ENCODE data around the gene ERC1.

ERC1 gene

DNA sequence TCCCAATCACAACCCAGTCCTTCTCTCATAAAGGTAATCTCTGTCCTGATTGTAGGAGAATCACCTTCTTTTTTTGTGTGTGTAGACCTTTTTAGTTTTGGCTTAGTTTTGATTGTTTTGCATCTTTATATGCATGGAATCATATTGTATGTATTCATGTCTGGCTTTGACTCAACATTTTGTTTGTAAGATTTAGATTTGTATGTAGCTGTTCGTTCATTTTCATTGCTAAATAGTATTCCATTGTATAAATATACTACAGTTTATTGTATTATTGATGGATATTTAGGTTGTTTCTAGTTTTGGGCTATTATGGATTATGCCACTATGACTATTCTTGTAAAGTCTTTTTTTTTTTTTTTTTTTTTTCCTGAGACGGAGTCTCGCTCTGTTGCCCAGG lies 10.5 kb downstream of the ERC1 start:
- no peaks in the 10 kb centered on the region for H3K27me3 ChIP-seq (replicated peaks in 2 of 5; ENCODE audit: control insufficient read depth in 4 of 5, insufficient read depth in 5 of 5, low read length in 4 of 5)
- CTCF ChIA-PET = interaction anchor here (1.1 kb wide), 1 partner anchor 10 kb away, joined by 5 read pairs; no protein-coding TSS in a partner anchor
- H3K36me3 ChIP-seq (ENCODE audit: control insufficient read depth in 4 of 4, insufficient read depth in 4 of 4, low read length in 3 of 4) = peaks cover 0 to 5% (median 3%) of the 10 kb centered on the region in 4 experiments
- H3K4me3 ChIP-seq (ENCODE audit: control insufficient read depth in 1 of 7, extremely low read depth in 1 of 7, insufficient read depth in 4 of 7, low read depth in 2 of 7, low read length in 6 of 7) = no peak overlapping the region
- H3K27ac ChIP-seq (ENCODE audit: insufficient read depth in 1 of 2, low read depth in 1 of 2, low read length in 2 of 2, poor library complexity in 1 of 2, severe bottlenecking in 2 of 2) = no peak overlapping the region
- H3K4me1 ChIP-seq (ENCODE audit: control extremely low read depth in 1 of 4, control insufficient read depth in 4 of 4, insufficient read depth in 4 of 4, low read length in 3 of 4) = no peaks in the 10 kb centered on the region
- DNase-seq = no peak
- no peaks in the 10 kb centered on the region for H3K9me3 ChIP-seq (ENCODE audit: control extremely low read depth in 1 of 5, control insufficient read depth in 4 of 5, insufficient read depth in 2 of 5, low read depth in 1 of 5, low read length in 4 of 5)
- WGBS (ENCODE audit: insufficient coverage) = no CpG with 5 or more reads among the region's 3 CpGs
- POLR2A ChIA-PET = interaction anchor here (0.6 kb wide), 1 partner anchor 195 kb away, joined by 4 read pairs; no protein-coding TSS in a partner anchor

DNA sequence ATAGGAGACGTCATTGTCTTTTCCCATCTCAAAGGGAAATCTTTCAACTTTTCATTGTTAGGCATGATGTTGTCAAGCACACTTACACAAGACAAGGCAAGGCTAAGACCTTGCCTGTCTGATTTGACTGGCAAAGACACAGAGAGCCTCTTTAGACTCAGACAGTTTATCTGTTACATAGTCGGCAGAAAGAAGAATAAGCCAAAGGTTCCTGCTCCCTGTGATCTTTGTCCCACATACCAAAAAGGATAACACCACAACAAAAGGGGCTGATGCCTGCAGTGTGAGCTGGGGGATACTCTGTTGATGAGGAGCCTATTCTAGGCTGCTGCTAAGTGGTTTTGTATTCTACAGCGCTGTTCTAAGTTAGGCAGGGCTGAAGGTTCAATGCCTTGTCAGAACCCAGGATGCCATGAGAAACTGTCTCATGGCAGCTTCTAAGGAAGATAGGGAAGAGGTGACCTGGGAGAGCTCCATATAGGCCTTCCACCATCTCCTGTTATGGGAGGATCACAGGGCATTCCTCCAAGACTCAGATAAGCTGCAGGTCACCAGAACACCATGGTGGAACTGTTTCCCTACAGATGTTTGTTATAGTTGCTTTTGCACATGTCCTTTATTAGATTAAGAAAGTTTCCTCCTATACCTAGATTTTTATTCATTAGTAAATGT lies 12.7 kb downstream of the ERC1 start:
- 100% methylated on average over 1 of the region's 3 CpGs for WGBS (ENCODE audit: insufficient coverage)
- POLR2A ChIA-PET = no interaction called here
- CTCF ChIA-PET = interaction anchor here (0.9 kb wide), 1 partner anchor 12 kb away, joined by 3 read pairs; no protein-coding TSS in a partner anchor

DNA sequence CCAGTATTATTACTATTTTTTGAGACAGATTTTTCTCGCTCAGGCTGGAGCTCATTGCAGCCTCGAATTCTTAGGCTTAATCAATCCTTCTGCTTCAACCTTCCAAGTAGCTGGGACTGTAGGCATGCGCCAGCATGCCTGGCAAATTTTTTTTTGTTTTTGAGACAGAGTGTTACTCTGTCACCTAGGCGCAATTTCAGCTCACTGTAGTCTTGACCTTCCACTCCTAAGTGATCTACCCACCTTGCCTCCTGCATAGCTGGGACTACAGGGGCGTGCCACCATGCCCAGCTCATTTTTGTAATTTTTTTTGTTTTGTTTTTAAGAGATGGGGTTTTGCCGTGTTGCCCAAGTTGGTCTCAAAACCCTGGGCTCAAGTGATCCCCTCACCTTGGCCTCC lies 15.2 kb downstream of the ERC1 start:
- no peak for DNase-seq
- ChIA-PET POLR2A (no interaction called here), CTCF (no interaction called here)
- WGBS (ENCODE audit: insufficient coverage) = 89% methylated on average over 5 of the region's 6 CpGs
- no peak overlapping the region for H3K4me3 ChIP-seq (ENCODE audit: control insufficient read depth in 1 of 7, extremely low read depth in 1 of 7, insufficient read depth in 4 of 7, low read depth in 2 of 7, low read length in 6 of 7)
- H3K27me3 ChIP-seq (replicated peaks in 2 of 5; ENCODE audit: control insufficient read depth in 4 of 5, insufficient read depth in 5 of 5, low read length in 4 of 5) = no peaks in the 10 kb centered on the region
- peaks cover 0 to 3% (median 2%) of the 10 kb centered on the region in 4 experiments for H3K36me3 ChIP-seq (ENCODE audit: control insufficient read depth in 4 of 4, insufficient read depth in 4 of 4, low read length in 3 of 4)
- no peak overlapping the region for H3K27ac ChIP-seq (ENCODE audit: insufficient read depth in 1 of 2, low read depth in 1 of 2, low read length in 2 of 2, poor library complexity in 1 of 2, severe bottlenecking in 2 of 2)
- no peaks in the 10 kb centered on the region for H3K4me1 ChIP-seq (ENCODE audit: control extremely low read depth in 1 of 4, control insufficient read depth in 4 of 4, insufficient read depth in 4 of 4, low read length in 3 of 4)
- no peaks in the 10 kb centered on the region for H3K9me3 ChIP-seq (ENCODE audit: control extremely low read depth in 1 of 5, control insufficient read depth in 4 of 5, insufficient read depth in 2 of 5, low read depth in 1 of 5, low read length in 4 of 5)

More for the DNA sequence above, 12.7 kb downstream of the ERC1 start:
- Histone ChIP-seq H3K4me1 (ENCODE audit: control extremely low read depth in 1 of 4, control insufficient read depth in 4 of 4, insufficient read depth in 4 of 4, low read length in 3 of 4) (no peaks in the 10 kb centered on the region), H3K9me3 (ENCODE audit: control extremely low read depth in 1 of 5, control insufficient read depth in 4 of 5, insufficient read depth in 2 of 5, low read depth in 1 of 5, low read length in 4 of 5) (no peaks in the 10 kb centered on the region), H3K4me3 (ENCODE audit: control insufficient read depth in 1 of 7, extremely low read depth in 1 of 7, insufficient read depth in 4 of 7, low read depth in 2 of 7, low read length in 6 of 7) (no peak overlapping the region), H3K27me3 (replicated peaks in 2 of 5; ENCODE audit: control insufficient read depth in 4 of 5, insufficient read depth in 5 of 5, low read length in 4 of 5) (no peaks in the 10 kb centered on the region), H3K36me3 (ENCODE audit: control insufficient read depth in 4 of 4, insufficient read depth in 4 of 4, low read length in 3 of 4) (peaks cover 0 to 5% (median 4%) of the 10 kb centered on the region in 4 experiments), H3K27ac (ENCODE audit: insufficient read depth in 1 of 2, low read depth in 1 of 2, low read length in 2 of 2, poor library complexity in 1 of 2, severe bottlenecking in 2 of 2) (no peak overlapping the region)
- DNase-seq = no peak

- ChIA-PET POLR2A (interaction anchor here (0.6 kb wide), 1 partner anchor 15 kb away, joined by 3 read pairs; no protein-coding TSS in a partner anchor), CTCF (no interaction called here)
- Histone ChIP-seq H3K4me1 (ENCODE audit: control extremely low read depth in 1 of 4, control insufficient read depth in 4 of 4, insufficient read depth in 4 of 4, low read length in 3 of 4) (no peaks in the 10 kb centered on the region), H3K36me3 (ENCODE audit: control insufficient read depth in 4 of 4, insufficient read depth in 4 of 4, low read length in 3 of 4) (peaks cover 0 to 3% (median under 1%) of the 10 kb centered on the region in 4 experiments), H3K9me3 (ENCODE audit: control extremely low read depth in 1 of 5, control insufficient read depth in 4 of 5, insufficient read depth in 2 of 5, low read depth in 1 of 5, low read length in 4 of 5) (no peaks in the 10 kb centered on the region), H3K4me3 (ENCODE audit: control insufficient read depth in 1 of 7, extremely low read depth in 1 of 7, insufficient read depth in 4 of 7, low read depth in 2 of 7, low read length in 6 of 7) (no peak overlapping the region), H3K27ac (ENCODE audit: insufficient read depth in 1 of 2, low read depth in 1 of 2, low read length in 2 of 2, poor library complexity in 1 of 2, severe bottlenecking in 2 of 2) (no peak overlapping the region), H3K27me3 (replicated peaks in 2 of 5; ENCODE audit: control insufficient read depth in 4 of 5, insufficient read depth in 5 of 5, low read length in 4 of 5) (no peaks in the 10 kb centered on the region)
- no peak for DNase-seq
- no CpG with 5 or more reads among the region's 2 CpGs for WGBS (ENCODE audit: insufficient coverage)
Measured at GRCh38 chr12:1007276-1007675, 16.3 kb downstream of the ERC1 start.

- no peak overlapping the region for H3K4me3 ChIP-seq (ENCODE audit: control insufficient read depth in 1 of 7, extremely low read depth in 1 of 7, insufficient read depth in 4 of 7, low read depth in 2 of 7, low read length in 6 of 7)
- 100% methylated on average over 1 of the region's 7 CpGs for WGBS (ENCODE audit: insufficient coverage)
- H3K36me3 ChIP-seq (ENCODE audit: control insufficient read depth in 4 of 4, insufficient read depth in 4 of 4, low read length in 3 of 4) = peaks cover 0 to 3% (median under 1%) of the 10 kb centered on the region in 4 experiments
- no peak overlapping the region for H3K27ac ChIP-seq (ENCODE audit: insufficient read depth in 1 of 2, low read depth in 1 of 2, low read length in 2 of 2, poor library complexity in 1 of 2, severe bottlenecking in 2 of 2)
- CTCF ChIA-PET = interaction anchor here (1.0 kb wide), 1 partner anchor 24 kb away, joined by 3 read pairs; no protein-coding TSS in a partner anchor
- no peaks in the 10 kb centered on the region for H3K27me3 ChIP-seq (replicated peaks in 2 of 5; ENCODE audit: control insufficient read depth in 4 of 5, insufficient read depth in 5 of 5, low read length in 4 of 5)
- POLR2A ChIA-PET = no interaction called here
- no peak for DNase-seq
- H3K9me3 ChIP-seq (ENCODE audit: control extremely low read depth in 1 of 5, control insufficient read depth in 4 of 5, insufficient read depth in 2 of 5, low read depth in 1 of 5, low read length in 4 of 5) = no peaks in the 10 kb centered on the region
- no peaks in the 10 kb centered on the region for H3K4me1 ChIP-seq (ENCODE audit: control extremely low read depth in 1 of 4, control insufficient read depth in 4 of 4, insufficient read depth in 4 of 4, low read length in 3 of 4)
Measured at GRCh38 chr12:1007994-1008393, 17.0 kb downstream of the ERC1 start.

DNA sequence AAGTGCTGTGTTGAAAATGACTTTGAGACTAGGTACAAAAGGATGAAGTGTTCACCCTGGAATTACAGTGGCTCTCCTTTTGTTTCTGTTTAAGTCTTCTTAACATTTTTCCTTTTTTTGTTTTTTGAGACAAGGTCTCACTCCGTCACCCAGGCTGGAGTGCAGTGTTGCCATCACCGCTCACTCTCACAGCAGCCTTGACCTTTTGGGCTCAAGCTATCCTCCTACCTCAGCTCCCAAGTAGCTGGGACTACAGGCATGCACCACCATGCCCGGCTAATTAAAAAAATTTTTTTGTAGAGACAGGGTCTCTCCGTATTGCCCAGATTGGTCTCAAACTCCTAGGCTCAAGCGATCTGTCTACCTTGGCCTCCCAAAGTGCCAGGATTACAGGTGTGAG lies 20.1 kb downstream of the ERC1 start:
- DNase-seq = no peak
- Histone ChIP-seq H3K36me3 (ENCODE audit: control insufficient read depth in 4 of 4, insufficient read depth in 4 of 4, low read length in 3 of 4) (peaks cover 0 to 3% (median 0%) of the 10 kb centered on the region in 4 experiments), H3K4me3 (ENCODE audit: control insufficient read depth in 1 of 7, extremely low read depth in 1 of 7, insufficient read depth in 4 of 7, low read depth in 2 of 7, low read length in 6 of 7) (no peak overlapping the region), H3K27me3 (replicated peaks in 2 of 5; ENCODE audit: control insufficient read depth in 4 of 5, insufficient read depth in 5 of 5, low read length in 4 of 5) (no peaks in the 10 kb centered on the region), H3K9me3 (ENCODE audit: control extremely low read depth in 1 of 5, control insufficient read depth in 4 of 5, insufficient read depth in 2 of 5, low read depth in 1 of 5, low read length in 4 of 5) (no peaks in the 10 kb centered on the region), H3K27ac (ENCODE audit: insufficient read depth in 1 of 2, low read depth in 1 of 2, low read length in 2 of 2, poor library complexity in 1 of 2, severe bottlenecking in 2 of 2) (no peak overlapping the region), H3K4me1 (ENCODE audit: control extremely low read depth in 1 of 4, control insufficient read depth in 4 of 4, insufficient read depth in 4 of 4, low read length in 3 of 4) (no peaks in the 10 kb centered on the region)
- ChIA-PET POLR2A (no interaction called here), CTCF (interaction anchor here (0.6 kb wide), 1 partner anchor 437 kb away, joined by 3 read pairs; no protein-coding TSS in a partner anchor)
- 100% methylated on average over 5 of the region's 5 CpGs for WGBS (ENCODE audit: insufficient coverage)

DNA sequence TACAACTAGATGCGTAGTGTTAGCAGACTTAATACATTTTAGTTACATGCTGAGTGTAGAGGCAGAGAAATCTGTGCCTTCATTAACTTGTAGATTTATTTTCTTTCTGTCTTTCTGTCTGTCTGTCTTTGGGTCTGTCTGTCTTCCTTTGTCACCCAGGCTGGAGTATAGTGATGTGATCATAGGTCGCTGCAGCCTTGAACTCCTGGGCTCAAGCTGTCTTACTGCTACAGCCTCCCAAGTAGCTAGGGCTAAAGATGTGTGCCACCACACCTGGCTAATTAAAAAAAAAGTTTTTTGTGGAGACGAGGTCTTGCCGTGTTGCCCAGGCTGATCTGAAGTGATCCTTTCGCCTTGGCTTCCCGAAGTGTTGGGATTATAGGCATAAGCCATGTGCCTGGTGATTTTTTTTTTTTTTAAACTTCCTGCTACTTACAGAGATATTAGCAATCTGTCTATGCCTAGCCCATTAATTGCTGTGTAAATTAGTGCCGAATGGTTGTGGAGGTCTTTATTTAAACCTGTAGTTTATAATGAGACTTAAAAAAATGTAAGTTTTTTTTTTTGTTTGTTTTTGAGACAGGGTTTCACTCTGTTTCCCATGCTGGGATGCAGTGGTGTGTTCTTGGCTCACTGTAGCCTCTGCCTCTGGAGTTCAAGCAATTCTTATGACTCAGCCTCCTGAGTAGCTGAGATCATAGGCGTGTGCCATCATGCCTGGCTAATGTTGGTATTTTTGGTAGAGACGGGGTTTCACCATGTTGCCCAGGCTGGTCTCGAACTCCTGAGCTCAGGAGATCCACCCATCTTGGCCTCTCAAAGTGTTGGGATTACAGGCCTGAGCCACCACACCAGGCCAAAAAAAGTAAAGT lies 22.8 kb downstream of the ERC1 start:
- Histone ChIP-seq H3K27me3 (replicated peaks in 2 of 5; ENCODE audit: control insufficient read depth in 4 of 5, insufficient read depth in 5 of 5, low read length in 4 of 5) (no peaks in the 10 kb centered on the region), H3K4me1 (ENCODE audit: control extremely low read depth in 1 of 4, control insufficient read depth in 4 of 4, insufficient read depth in 4 of 4, low read length in 3 of 4) (no peaks in the 10 kb centered on the region), H3K27ac (ENCODE audit: insufficient read depth in 1 of 2, low read depth in 1 of 2, low read length in 2 of 2, poor library complexity in 1 of 2, severe bottlenecking in 2 of 2) (no peak overlapping the region), H3K4me3 (ENCODE audit: control insufficient read depth in 1 of 7, extremely low read depth in 1 of 7, insufficient read depth in 4 of 7, low read depth in 2 of 7, low read length in 6 of 7) (no peak overlapping the region), H3K9me3 (ENCODE audit: control extremely low read depth in 1 of 5, control insufficient read depth in 4 of 5, insufficient read depth in 2 of 5, low read depth in 1 of 5, low read length in 4 of 5) (no peaks in the 10 kb centered on the region), H3K36me3 (ENCODE audit: control insufficient read depth in 4 of 4, insufficient read depth in 4 of 4, low read length in 3 of 4) (no peaks in the 10 kb centered on the region)
- ChIA-PET POLR2A (no interaction called here), CTCF (interaction anchor here (1.2 kb wide), 1 partner anchor 18 kb away, joined by 4 read pairs; no protein-coding TSS in a partner anchor)
- 97% methylated on average over 8 of the region's 10 CpGs for WGBS (ENCODE audit: insufficient coverage)
- no peak for DNase-seq

Measured in common myeloid progenitor, CD34-positive (primary cell).